ENCODE data around the gene TSC1. TPM values are rescaled to one million over a fixed set of nuclear protein-coding genes. Genes with fewer than 3 reads are reported as not detected.
A peak's percentile ranks its signal among the peaks of the same experiment; 100 is the strongest.
"Not testable (repeated sequence)": the region's sequence is repeated elsewhere in the genome, so short reads cannot be mapped to it uniquely, and the experiment has no call there.

The TSC1 gene
- total RNA-seq, 1 donor from 2014 or later, result 52.8 TPM

DNA sequence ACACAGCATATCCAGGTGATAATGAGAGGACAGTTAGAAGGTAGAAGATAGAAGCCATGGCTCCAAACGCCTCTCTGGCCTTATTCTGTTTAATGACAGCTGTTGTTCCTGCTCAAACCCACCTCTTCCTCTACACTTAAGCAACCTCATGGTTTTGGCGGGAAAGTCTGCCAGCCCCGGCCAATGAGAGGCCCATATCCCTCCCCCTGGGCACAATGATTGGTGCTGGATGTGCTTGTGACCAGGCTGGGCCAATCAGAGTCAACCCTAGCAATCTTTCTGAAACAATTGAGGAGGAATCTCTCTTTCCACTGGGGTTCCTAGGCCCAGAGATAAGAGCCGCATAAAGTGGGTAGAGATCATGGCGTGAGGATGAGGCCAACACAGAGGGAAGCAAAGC, 29.3 kb upstream of the TSC1 start:
- no peak overlapping the region for H3K27ac ChIP-seq (replicated peaks)
- peaks cover 9% of the 10 kb centered on the region for H3K4me1 ChIP-seq
- H3K4me3 ChIP-seq, result no peak overlapping the region
- H3K36me3 ChIP-seq, result no peaks in the 10 kb centered on the region
- DNase-seq, result no peak
- intact Hi-C loops (cut with micrococcal nuclease), result no loop called here
- peaks cover 87% of the 10 kb centered on the region for H3K27me3 ChIP-seq (ENCODE audit: low read depth)
- TF ChIP-seq, protein P1, sequence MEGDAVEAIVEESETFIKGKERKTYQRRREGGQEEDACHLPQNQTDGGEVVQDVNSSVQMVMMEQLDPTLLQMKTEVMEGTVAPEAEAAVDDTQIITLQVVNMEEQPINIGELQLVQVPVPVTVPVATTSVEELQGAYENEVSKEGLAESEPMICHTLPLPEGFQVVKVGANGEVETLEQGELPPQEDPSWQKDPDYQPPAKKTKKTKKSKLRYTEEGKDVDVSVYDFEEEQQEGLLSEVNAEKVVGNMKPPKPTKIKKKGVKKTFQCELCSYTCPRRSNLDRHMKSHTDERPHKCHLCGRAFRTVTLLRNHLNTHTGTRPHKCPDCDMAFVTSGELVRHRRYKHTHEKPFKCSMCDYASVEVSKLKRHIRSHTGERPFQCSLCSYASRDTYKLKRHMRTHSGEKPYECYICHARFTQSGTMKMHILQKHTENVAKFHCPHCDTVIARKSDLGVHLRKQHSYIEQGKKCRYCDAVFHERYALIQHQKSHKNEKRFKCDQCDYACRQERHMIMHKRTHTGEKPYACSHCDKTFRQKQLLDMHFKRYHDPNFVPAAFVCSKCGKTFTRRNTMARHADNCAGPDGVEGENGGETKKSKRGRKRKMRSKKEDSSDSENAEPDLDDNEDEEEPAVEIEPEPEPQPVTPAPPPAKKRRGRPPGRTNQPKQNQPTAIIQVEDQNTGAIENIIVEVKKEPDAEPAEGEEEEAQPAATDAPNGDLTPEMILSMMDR (IDR thresholded peaks at IDR 0.05; ENCODE audit: borderline replicate concordance), result no peak
- H3K9me3 ChIP-seq (replicated peaks), result no peaks in the 10 kb centered on the region

DNA sequence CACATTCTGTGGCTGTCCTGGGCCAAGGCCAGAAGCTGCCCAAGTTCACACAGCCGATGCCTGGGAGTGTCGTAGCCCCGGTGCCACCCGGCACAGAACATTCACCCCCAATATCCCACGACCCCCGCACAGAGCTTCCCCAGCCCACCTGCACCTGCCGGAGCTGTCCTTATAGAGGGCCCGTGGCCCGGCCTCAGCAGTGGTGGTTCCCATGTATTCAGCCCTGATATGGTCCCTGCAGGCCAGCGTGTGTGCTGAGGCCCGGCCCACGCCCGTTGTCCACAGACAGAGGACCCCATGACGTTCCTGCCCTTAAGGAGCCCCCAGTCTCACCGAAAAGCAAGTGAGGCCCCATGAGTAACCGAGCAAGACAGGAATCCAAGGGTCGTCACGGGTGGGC, 28.8 kb upstream of the TSC1 start:
- intact Hi-C loops (cut with micrococcal nuclease), result no loop called here
- H3K36me3 ChIP-seq, result no peaks in the 10 kb centered on the region
- peak overlapping the region; percentile 46 for H3K4me3 ChIP-seq
- no peak for DNase-seq
- H3K9me3 ChIP-seq (replicated peaks), result no peaks in the 10 kb centered on the region
- TF ChIP-seq, protein P1 (IDR thresholded peaks at IDR 0.05; ENCODE audit: borderline replicate concordance), result no peak
- no peak overlapping the region for H3K27ac ChIP-seq (replicated peaks)
- peaks cover 8% of the 10 kb centered on the region for H3K4me1 ChIP-seq
- peaks cover 87% of the 10 kb centered on the region for H3K27me3 ChIP-seq (ENCODE audit: low read depth)

DNA sequence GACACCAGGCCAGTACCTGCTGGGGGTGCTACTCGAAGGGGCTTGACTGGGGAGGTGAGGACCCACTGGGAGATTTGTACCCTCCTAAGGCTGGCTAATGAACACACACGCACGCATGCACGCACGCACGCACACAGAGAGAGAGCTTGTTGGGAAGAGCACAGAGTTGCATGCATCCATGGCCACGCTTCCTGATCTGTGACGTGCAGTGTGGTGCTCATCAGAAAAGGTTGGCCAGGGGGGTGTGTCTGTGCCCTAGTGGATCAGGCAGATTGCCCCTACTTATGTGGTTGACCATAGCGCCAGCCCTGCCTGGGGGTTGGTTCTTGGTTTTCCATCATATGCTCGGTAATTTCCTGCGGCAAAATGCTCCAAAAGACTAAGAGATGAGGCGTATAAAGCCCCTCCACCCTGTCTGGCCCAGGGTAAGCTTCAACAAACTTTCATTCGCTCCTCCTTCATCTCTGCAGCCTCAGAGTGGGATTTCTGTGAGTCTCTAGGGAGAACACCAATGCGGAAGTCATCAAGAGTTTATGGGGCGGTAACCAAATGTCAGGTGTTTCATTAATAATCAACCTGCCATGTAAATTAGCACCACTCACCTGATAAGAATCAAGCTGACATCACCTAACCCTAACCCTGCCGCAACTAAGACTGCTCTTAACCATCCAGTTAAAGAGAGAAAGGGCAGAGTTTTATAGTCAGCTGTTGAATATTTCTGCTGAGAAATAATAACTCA, 26.1 kb upstream of the TSC1 start:
- no peak for DNase-seq
- Histone ChIP-seq H3K36me3 (no peaks in the 10 kb centered on the region), H3K27ac (replicated peaks) (no peak overlapping the region), H3K9me3 (replicated peaks) (no peaks in the 10 kb centered on the region), H3K4me1 (peaks cover 8% of the 10 kb centered on the region), H3K27me3 (ENCODE audit: low read depth) (peaks cover 66% of the 10 kb centered on the region), H3K4me3 (no peak overlapping the region)
- TF ChIP-seq, protein P1 (IDR thresholded peaks at IDR 0.05; ENCODE audit: borderline replicate concordance), result no peak
- intact Hi-C loops (cut with micrococcal nuclease), result no loop called here

DNA sequence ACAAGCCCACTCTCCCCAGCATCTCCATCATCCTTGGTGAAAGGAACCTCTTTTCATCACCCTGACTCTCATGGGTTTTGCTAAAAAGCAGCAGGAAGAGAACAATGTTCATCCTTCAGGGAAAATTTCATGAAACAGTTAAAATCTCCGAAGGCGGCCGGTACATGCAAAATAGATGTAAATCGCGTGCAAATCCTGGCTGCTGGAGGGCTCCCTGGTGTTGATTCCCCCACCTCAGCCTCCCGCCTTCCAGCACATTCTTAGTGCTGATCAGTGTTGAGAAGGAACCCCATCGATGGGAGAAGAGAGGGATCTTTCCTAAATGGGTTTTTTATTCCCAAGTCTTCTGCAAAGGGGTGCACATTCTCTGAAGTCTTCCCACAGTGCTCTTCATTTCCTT, 25.4 kb upstream of the TSC1 start:
- Histone ChIP-seq H3K4me3 (no peak overlapping the region), H3K27me3 (ENCODE audit: low read depth) (peaks cover 59% of the 10 kb centered on the region), H3K9me3 (replicated peaks) (no peaks in the 10 kb centered on the region), H3K4me1 (peaks cover 8% of the 10 kb centered on the region), H3K27ac (replicated peaks) (no peak overlapping the region), H3K36me3 (no peaks in the 10 kb centered on the region)
- intact Hi-C loops (cut with micrococcal nuclease), result no loop called here
- TF ChIP-seq, protein P1 (IDR thresholded peaks at IDR 0.05; ENCODE audit: borderline replicate concordance), result no peak
- no peak for DNase-seq

DNA sequence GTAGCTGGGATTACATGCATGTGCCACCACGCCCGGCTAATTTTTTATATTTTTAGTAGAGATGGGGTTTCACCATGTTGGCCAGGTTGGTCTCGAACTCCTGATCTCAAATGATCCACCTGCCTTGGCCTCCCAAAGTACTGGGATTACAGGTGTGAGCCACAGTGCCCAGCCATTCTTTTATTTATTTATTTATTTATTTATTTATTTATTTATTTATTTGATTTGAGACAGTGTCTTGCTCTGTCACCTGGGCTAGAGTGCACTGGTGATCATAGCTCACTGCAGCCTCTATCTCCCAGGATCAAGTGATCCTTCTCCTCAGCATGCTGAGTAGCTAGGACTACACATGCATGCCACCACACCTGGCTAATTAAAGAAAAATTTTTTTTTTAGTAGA, 23.5 kb upstream of the TSC1 start:
- H3K4me1 ChIP-seq; H3K27ac ChIP-seq (replicated peaks); DNase-seq; H3K36me3 ChIP-seq; H3K9me3 ChIP-seq (replicated peaks); H3K4me3 ChIP-seq; intact Hi-C loops (cut with micrococcal nuclease): not testable (repeated sequence)
- peaks cover 63% of the 10 kb centered on the region for H3K27me3 ChIP-seq (ENCODE audit: low read depth)

DNA sequence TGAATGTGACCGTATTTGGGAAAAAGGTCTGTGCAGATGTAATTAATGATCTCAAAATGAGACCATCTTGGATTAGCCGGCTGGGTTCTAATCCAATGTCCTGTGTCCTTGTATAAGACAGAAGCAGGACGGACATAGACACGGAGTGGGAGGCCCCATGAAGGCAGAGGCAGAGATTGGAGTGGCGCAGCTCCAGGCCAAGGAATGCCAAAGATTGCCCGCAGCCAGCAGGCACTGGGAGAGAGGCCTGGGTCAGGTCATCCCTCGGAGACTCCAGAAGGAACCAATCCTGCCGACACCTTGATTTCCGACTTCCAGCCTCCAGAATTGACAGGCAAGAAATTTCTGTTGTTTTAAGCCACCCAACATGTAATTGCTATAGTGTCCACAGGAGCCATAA, 21.1 kb upstream of the TSC1 start:
- Histone ChIP-seq H3K9me3 (replicated peaks) (no peaks in the 10 kb centered on the region), H3K4me1 (no peaks in the 10 kb centered on the region), H3K4me3 (no peak overlapping the region), H3K27me3 (ENCODE audit: low read depth) (peaks cover 45% of the 10 kb centered on the region), H3K27ac (replicated peaks) (no peak overlapping the region), H3K36me3 (no peaks in the 10 kb centered on the region)
- no peak for DNase-seq
- TF ChIP-seq, protein P1 (IDR thresholded peaks at IDR 0.05; ENCODE audit: borderline replicate concordance), result no peak
- intact Hi-C loops (cut with micrococcal nuclease), result no loop called here
